ENCODE results near the gene APBA3. TPM values are rescaled to one million over a fixed set of nuclear protein-coding genes. Genes with fewer than 3 reads are reported as not detected.

The APBA3 gene
- total RNA-seq, 1 donor from 2014 or later: 18.2 TPM

GRCh38 chr19:3737487-3738205 is 23.8 kb downstream of the APBA3 start:
- DNase-seq: no peak
- intact Hi-C loops (cut with DNase I): no loop called here
- TF ChIP-seq, protein P1, sequence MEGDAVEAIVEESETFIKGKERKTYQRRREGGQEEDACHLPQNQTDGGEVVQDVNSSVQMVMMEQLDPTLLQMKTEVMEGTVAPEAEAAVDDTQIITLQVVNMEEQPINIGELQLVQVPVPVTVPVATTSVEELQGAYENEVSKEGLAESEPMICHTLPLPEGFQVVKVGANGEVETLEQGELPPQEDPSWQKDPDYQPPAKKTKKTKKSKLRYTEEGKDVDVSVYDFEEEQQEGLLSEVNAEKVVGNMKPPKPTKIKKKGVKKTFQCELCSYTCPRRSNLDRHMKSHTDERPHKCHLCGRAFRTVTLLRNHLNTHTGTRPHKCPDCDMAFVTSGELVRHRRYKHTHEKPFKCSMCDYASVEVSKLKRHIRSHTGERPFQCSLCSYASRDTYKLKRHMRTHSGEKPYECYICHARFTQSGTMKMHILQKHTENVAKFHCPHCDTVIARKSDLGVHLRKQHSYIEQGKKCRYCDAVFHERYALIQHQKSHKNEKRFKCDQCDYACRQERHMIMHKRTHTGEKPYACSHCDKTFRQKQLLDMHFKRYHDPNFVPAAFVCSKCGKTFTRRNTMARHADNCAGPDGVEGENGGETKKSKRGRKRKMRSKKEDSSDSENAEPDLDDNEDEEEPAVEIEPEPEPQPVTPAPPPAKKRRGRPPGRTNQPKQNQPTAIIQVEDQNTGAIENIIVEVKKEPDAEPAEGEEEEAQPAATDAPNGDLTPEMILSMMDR (IDR thresholded peaks at IDR 0.05): no peak
- Histone ChIP-seq H3K27ac (no peak overlapping the region), H3K27me3 (ENCODE audit: low read depth) (no peaks in the 10 kb centered on the region), H3K4me1 (no peaks in the 10 kb centered on the region), H3K4me3 (no peak overlapping the region), H3K9me3 (no peaks in the 10 kb centered on the region), H3K36me3 (peaks cover 23% of the 10 kb centered on the region)
- ATAC-seq: no peak

DNA sequence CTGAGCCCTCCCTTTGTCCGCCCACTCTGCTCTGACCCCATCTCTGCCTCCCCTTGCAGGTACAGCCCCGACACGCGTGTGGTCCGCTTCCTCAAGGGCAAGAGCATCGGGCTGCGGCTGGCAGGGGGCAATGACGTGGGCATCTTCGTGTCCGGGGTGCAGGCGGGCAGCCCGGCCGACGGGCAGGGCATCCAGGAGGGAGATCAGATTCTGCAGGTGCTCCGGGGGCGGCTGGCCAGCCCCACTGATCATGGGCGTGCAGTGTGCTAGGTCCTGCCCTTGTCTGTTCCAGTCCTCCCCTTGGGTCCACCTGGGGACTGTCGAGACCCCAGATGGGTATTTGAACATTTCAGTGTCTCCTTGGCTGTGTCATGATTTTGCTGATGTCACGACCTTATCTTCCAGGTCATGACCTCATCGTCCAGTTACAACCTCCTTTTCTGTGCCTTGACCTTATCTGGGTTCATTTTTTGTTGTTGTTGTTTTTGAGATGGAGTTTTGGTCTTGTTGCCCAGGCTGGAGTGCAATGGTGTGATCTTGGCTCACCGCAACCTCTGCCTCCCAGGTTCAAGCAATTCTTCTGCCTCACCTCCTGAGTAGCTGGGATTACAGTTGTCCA is 25.3 kb downstream of the APBA3 start:
- Histone ChIP-seq H3K36me3 (peaks cover 23% of the 10 kb centered on the region), H3K27me3 (ENCODE audit: low read depth) (no peaks in the 10 kb centered on the region), H3K27ac (no peak overlapping the region), H3K9me3 (no peaks in the 10 kb centered on the region), H3K4me3 (no peak overlapping the region), H3K4me1 (no peaks in the 10 kb centered on the region)
- ATAC-seq: no peak
- TF ChIP-seq, protein P1 (IDR thresholded peaks at IDR 0.05): no peak
- no peak for DNase-seq
- intact Hi-C loops (cut with DNase I): no loop called here

DNA sequence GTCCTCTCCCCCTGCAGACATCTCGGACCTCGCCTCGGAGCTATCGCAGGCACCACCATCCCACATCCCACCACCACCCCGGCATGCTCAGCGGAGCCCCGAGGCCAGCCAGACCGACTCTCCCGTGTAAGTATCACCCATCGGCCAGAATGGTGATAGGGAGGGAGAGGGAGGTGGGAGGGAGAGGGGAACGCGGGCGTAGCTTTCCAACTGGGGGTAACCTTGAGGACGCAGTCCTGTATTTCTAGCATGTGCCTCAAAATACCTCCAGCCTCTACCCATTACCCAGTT is 27.2 kb downstream of the APBA3 start:
- no peak overlapping the region for H3K27ac ChIP-seq
- intact Hi-C loops (cut with DNase I): no loop called here
- DNase-seq: no peak

GRCh38 chr19:3733549-3734309 is 27.8 kb downstream of the APBA3 start:
- ATAC-seq (no peak), DNase-seq (no peak)
- Histone ChIP-seq H3K27me3 (ENCODE audit: low read depth) (no peaks in the 10 kb centered on the region), H3K4me1 (no peaks in the 10 kb centered on the region), H3K27ac (no peak overlapping the region), H3K9me3 (no peaks in the 10 kb centered on the region), H3K4me3 (no peak overlapping the region), H3K36me3 (peaks cover 13% of the 10 kb centered on the region)
- TF ChIP-seq, protein P1 (IDR thresholded peaks at IDR 0.05): no peak
- intact Hi-C loops (cut with DNase I): no loop called here

More for the DNA sequence above, 27.2 kb downstream of the APBA3 start:
- no peak for ATAC-seq
- Histone ChIP-seq H3K4me3 (no peak overlapping the region), H3K36me3 (peaks cover 15% of the 10 kb centered on the region), H3K27me3 (ENCODE audit: low read depth) (no peaks in the 10 kb centered on the region), H3K4me1 (no peaks in the 10 kb centered on the region), H3K9me3 (no peaks in the 10 kb centered on the region)
- TF ChIP-seq, protein P1 (IDR thresholded peaks at IDR 0.05): no peak

DNA sequence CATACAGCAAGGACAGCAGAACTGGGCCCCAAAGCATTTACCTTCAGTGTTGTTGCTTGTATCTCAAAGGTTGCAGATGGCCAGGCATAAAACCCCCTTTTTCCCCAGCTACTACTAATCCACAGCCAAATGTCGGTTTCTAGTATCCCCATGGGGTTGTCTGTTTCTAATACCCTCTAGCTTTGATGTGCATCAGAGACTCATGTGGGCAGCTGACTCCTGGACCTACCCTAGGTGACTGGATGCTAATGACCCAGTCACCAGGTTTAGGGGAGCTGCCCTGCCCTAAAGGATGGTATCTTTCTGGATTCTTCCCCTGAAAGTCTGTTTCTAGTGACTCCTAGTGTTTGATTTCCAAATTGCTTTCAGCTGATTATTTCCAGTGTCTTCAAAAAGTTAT is 29.4 kb downstream of the APBA3 start:
- intact Hi-C loops (cut with DNase I): no loop called here
- TF ChIP-seq, protein P1 (IDR thresholded peaks at IDR 0.05): no peak
- Histone ChIP-seq H3K4me1 (no peaks in the 10 kb centered on the region), H3K27ac (no peak overlapping the region), H3K27me3 (ENCODE audit: low read depth) (no peaks in the 10 kb centered on the region), H3K4me3 (no peak overlapping the region), H3K9me3 (no peaks in the 10 kb centered on the region), H3K36me3 (peaks cover 11% of the 10 kb centered on the region)
- DNase-seq: no peak
- no peak for ATAC-seq
